Lung (tissue), 12 donors: ENCODE data around the gene DNAH17. TPM values are rescaled to one million over a fixed set of nuclear protein-coding genes. Genes with fewer than 3 reads are reported as not detected.

ENCODE experiments used
- ATAC-seq: fragments of 200-7000 bp; cut with Tn5 transposase; one replicate; pipeline ENCODE4 v1.9.1; 2020; ENCODE audit warnings: moderate number of reproducible peaks; ENCODE audit not compliant: insufficient read depth, low FRiP score
- DNase-seq, 3 donors: peaks; one replicate each; pipeline ENCODE4 v3.0.0-alpha.2; 2013 to 2017
- H3K27ac ChIP-seq, 2 donors: one replicate each; pipeline ENCODE4 v1.5.1; 2013; ENCODE audit warnings: mild to moderate bottlenecking in 2 of 2, moderate library complexity in 2 of 2, control low read depth in 1 of 2, inconsistent platforms in 1 of 2, low read depth in 1 of 2, low read length in 1 of 2
- H3K27me3 ChIP-seq, 3 donors: one replicate each; pipeline ENCODE4 v1.5.1; 2013; ENCODE audit warnings: low read length in 2 of 3; ENCODE audit not compliant: control insufficient read depth in 3 of 3, insufficient read depth in 3 of 3
- H3K36me3 ChIP-seq, 4 donors: one replicate each; pipeline ENCODE4 v1.5.1; 2013; ENCODE audit warnings: low read length in 4 of 4, mild to moderate bottlenecking in 1 of 4, moderate library complexity in 1 of 4; ENCODE audit not compliant: control insufficient read depth in 4 of 4, insufficient read depth in 4 of 4
- H3K4me1 ChIP-seq, 5 donors: one replicate each; pipeline ENCODE4 v1.5.1; 2013; ENCODE audit warnings: low read length in 5 of 5, mild to moderate bottlenecking in 2 of 5, moderate library complexity in 1 of 5; ENCODE audit not compliant: control insufficient read depth in 5 of 5, insufficient read depth in 5 of 5
- H3K4me3 ChIP-seq: one replicate; pipeline ENCODE4 v1.5.1; 2013; ENCODE audit warnings: mild to moderate bottlenecking, control low read depth, moderate library complexity
- H3K9ac ChIP-seq, 2 donors: one replicate each; pipeline ENCODE4 v1.5.1; 2013; ENCODE audit warnings: low read length in 2 of 2, control low read depth in 1 of 2; ENCODE audit not compliant: insufficient read depth in 1 of 2
- H3K9me3 ChIP-seq, 4 donors: one replicate each; pipeline ENCODE4 v1.5.1; 2013; ENCODE audit warnings: low read length in 3 of 4, mild to moderate bottlenecking in 1 of 4, moderate library complexity in 1 of 4; ENCODE audit not compliant: control insufficient read depth in 4 of 4, insufficient read depth in 3 of 4
- CTCF ChIP-seq: IDR thresholded peaks from 2 replicates; pipeline ENCODE4 v1.5.1; 2012; ENCODE audit warnings: mild to moderate bottlenecking; ENCODE audit errors: control extremely low read depth, extremely low read depth
- WGBS, 2 donors: extraction: QIAGEN DNeasy Blood & Tissue Kit; methylation state at CpG; one replicate each; pipeline ENCODE4 v1.1.7; 2013; 5-methylcytosine and 5-hydroxymethylcytosine counted together
- polyA plus RNA-seq, 2 donors: library from polyadenylated mRNA; stranded (reverse); fragments of 200-250 nt; gene quantifications; one replicate each; pipeline ENCODE4 v1.2.1, GENCODE V29; 2013
- total RNA-seq, 2 donors: library from RNA; depleted of rRNA in 1 of 2; stranded (reverse); fragments of >200 nt in 1 of 2; gene quantifications; one replicate each; pipeline ENCODE4 v1.2.1, GENCODE V29; 2014 to 2021
- donor health status: control.
- donor health status: control.
- donor health status: Bipolar disorder and iron deficiency.
- donor health status: healthy.
- donor health status: DM: yes; HTN: yes; CAD: no.

DNAH17 gene
- total and polyA plus RNA-seq, 4 donors: 0.44 to 1.6 (median 1.2) TPM

GRCh38 chr17:78462148-78462547 is 115.0 kb downstream of the DNAH17 start:
- Histone ChIP-seq H3K27ac (no peak overlapping the region), H3K9me3 (no peaks in the 10 kb centered on the region), H3K27me3 (no peaks in the 10 kb centered on the region), H3K4me3 (no peak overlapping the region), H3K9ac (no peak overlapping the region), H3K4me1 (no peaks in the 10 kb centered on the region), H3K36me3 (no peaks in the 10 kb centered on the region)
- TF ChIP-seq CTCF: no peak
- ATAC-seq (no peak), DNase-seq (no peak)
- WGBS, 2 donors: 70 to 75% methylated on average over 8 of the region's 8 CpGs

- no peaks in the 10 kb centered on the region for H3K9me3 ChIP-seq
- H3K36me3 ChIP-seq: no peaks in the 10 kb centered on the region
- ATAC-seq: no peak
- no peaks in the 10 kb centered on the region for H3K4me1 ChIP-seq
- no peak for TF ChIP-seq CTCF
- no peak overlapping the region for H3K4me3 ChIP-seq
- WGBS, 2 donors: 59 to 83% methylated on average over 6 of the region's 6 CpGs
- no peak overlapping the region for H3K9ac ChIP-seq
- no peak overlapping the region for H3K27ac ChIP-seq
- DNase-seq: no peak
- H3K27me3 ChIP-seq: no peaks in the 10 kb centered on the region
Observed at GRCh38 chr17:78461799-78462053, 115.5 kb downstream of the DNAH17 start.

- H3K4me1 ChIP-seq: no peaks in the 10 kb centered on the region
- H3K4me3 ChIP-seq: no peak overlapping the region
- no peak overlapping the region for H3K9ac ChIP-seq
- no peak overlapping the region for H3K27ac ChIP-seq
- no peak for DNase-seq
- TF ChIP-seq CTCF: no peak
- ATAC-seq: no peak
- H3K9me3 ChIP-seq: no peaks in the 10 kb centered on the region
- no peaks in the 10 kb centered on the region for H3K36me3 ChIP-seq
- H3K27me3 ChIP-seq: no peaks in the 10 kb centered on the region
- WGBS, 2 donors: 90 to 93% methylated on average over 33 to 34 of the region's 34 CpGs
Observed at GRCh38 chr17:78460951-78461798, 116.0 kb downstream of the DNAH17 start.
